Neural cell (in vitro differentiated cells): ENCODE results near the gene ZBP1. TPM values are rescaled to one million over a fixed set of nuclear protein-coding genes. Genes with fewer than 3 reads are reported as not detected.

ENCODE experiments used
- H2AFZ ChIP-seq: fragments of 200-600, 300-800 bp; sonication (generic), shearing (Covaris generic); 2 replicates; pipeline ENCODE4 v1.6.0; 2014; ENCODE audit warnings: low read depth, mild to moderate bottlenecking, antibody characterized with exemption, low read length, moderate library complexity
- H3F3A ChIP-seq: fragments of 200-600 bp; shearing (Covaris generic); 2 replicates; pipeline ENCODE4 v1.6.1; 2016; ENCODE audit warnings: mild to moderate bottlenecking, moderate library complexity, mixed read lengths, antibody characterized with exemption, low read length; ENCODE audit not compliant: insufficient read depth, poor library complexity, severe bottlenecking
- H3K27ac ChIP-seq: fragments of 200-600, 300-800 bp; sonication (generic), shearing (Covaris generic); 2 replicates; pipeline ENCODE4 v1.5.1; 2014; ENCODE audit warnings: mild to moderate bottlenecking, low read length, moderate library complexity
- H3K27me3 ChIP-seq: fragments of 300-800, 200-600 bp; sonication (generic), shearing (Covaris generic); 2 replicates; pipeline ENCODE4 v1.6.0; 2014; ENCODE audit warnings: mild to moderate bottlenecking, low read depth, low read length, moderate library complexity; ENCODE audit not compliant: insufficient read depth
- H3K36me3 ChIP-seq: fragments of 300-800, 200-600 bp; sonication (generic), shearing (Covaris generic); 2 replicates; pipeline ENCODE4 v1.5.1; 2014; ENCODE audit warnings: mild to moderate bottlenecking, antibody characterized with exemption, low read length, moderate library complexity; ENCODE audit not compliant: insufficient read depth
- H3K4me2 ChIP-seq: fragments of 300-800, 200-600 bp; sonication (generic), shearing (Covaris generic); 2 replicates; pipeline ENCODE4 v1.6.0; 2014; ENCODE audit warnings: mild to moderate bottlenecking, low read length
- H3K4me3 ChIP-seq: fragments of 300-800, 200-600 bp; sonication (generic), shearing (Covaris generic); 2 replicates; pipeline ENCODE4 v1.5.1; 2014; ENCODE audit warnings: mild to moderate bottlenecking, low read length, moderate library complexity
- H3K79me2 ChIP-seq: fragments of 200-600 bp; shearing (Covaris generic); replicated peaks from 2 replicates; pipeline ENCODE4 v1.6.0; 2014; ENCODE audit warnings: mild to moderate bottlenecking, low read length, moderate library complexity; ENCODE audit not compliant: insufficient read depth
- H3K9ac ChIP-seq: fragments of 300-800, 200-600 bp; sonication (generic), shearing (Covaris generic); 2 replicates; pipeline ENCODE4 v1.6.1; 2016; ENCODE audit warnings: mild to moderate bottlenecking, low read length, mixed read lengths
- H3K9me2 ChIP-seq: fragments of 200-600 bp; shearing (Covaris generic); 2 replicates; pipeline ENCODE4 v1.6.1; 2016; ENCODE audit warnings: mild to moderate bottlenecking, low read length, mixed read lengths; ENCODE audit not compliant: insufficient read depth
- H3K9me3 ChIP-seq: fragments of 200-600, 300-800 bp; sonication (generic), shearing (Covaris generic); 2 replicates; pipeline ENCODE4 v1.6.1; 2016; ENCODE audit warnings: mild to moderate bottlenecking, mixed run types, low read length, moderate library complexity, mixed read lengths
- H4K20me1 ChIP-seq: fragments of 200-600 bp; shearing (Covaris generic); 2 replicates; pipeline ENCODE4 v1.6.1; 2016; ENCODE audit warnings: mild to moderate bottlenecking, mixed run types; ENCODE audit not compliant: insufficient read depth
- EP300 ChIP-seq: fragments of 450-650 bp; conservative IDR thresholded peaks from 2 replicates; pipeline ENCODE4 v1.6.1; 2014; ENCODE audit warnings: antibody characterized with exemption, mild to moderate bottlenecking, moderate library complexity; ENCODE audit not compliant: poor library complexity, severe bottlenecking
- EZH2 ChIP-seq: fragments of 200-600, 300-800 bp; shearing (Covaris generic), sonication (generic); IDR thresholded peaks from 2 replicates; pipeline ENCODE4 v1.6.1; 2014; ENCODE audit warnings: antibody characterized with exemption, low read length, borderline replicate concordance, mild to moderate bottlenecking; ENCODE audit not compliant: insufficient read depth, poor library complexity, severe bottlenecking
- MXI1 ChIP-seq: fragments of 450-650 bp; conservative IDR thresholded peaks from 2 replicates; pipeline ENCODE4 v1.6.1; 2014; ENCODE audit warnings: antibody characterized with exemption, mild to moderate bottlenecking; ENCODE audit not compliant: poor library complexity, severe bottlenecking
- POLR2AphosphoS5 ChIP-seq: IDR thresholded peaks from 2 replicates; pipeline ENCODE4 v1.6.1; 2012
- RAD21 ChIP-seq: fragments of 450-650 bp; conservative IDR thresholded peaks from 2 replicates; pipeline ENCODE4 v1.6.1; 2014; ENCODE audit warnings: antibody characterized with exemption, mild to moderate bottlenecking, moderate library complexity
- SMC3 ChIP-seq: fragments of 450-650 bp; conservative IDR thresholded peaks from 2 replicates; pipeline ENCODE4 v1.6.1; 2014; ENCODE audit warnings: antibody characterized with exemption, mild to moderate bottlenecking, moderate library complexity; ENCODE audit not compliant: poor library complexity
- TAF1 ChIP-seq: IDR thresholded peaks from 2 replicates; pipeline ENCODE4 v1.6.1; 2012; ENCODE audit warnings: low read depth
- polyA plus RNA-seq: library from polyadenylated mRNA; depleted of rRNA; stranded (reverse); fragments of >200 nt; gene quantifications from 2 replicates; pipeline ENCODE4 v1.2.3, GENCODE V29; 2014
- TF ChIP-seq, protein P1 (sequence below): fragments of 450-650 bp; IDR thresholded peaks from 2 replicates; pipeline ENCODE4 v1.5.1; 2014; ENCODE audit warnings: antibody characterized with exemption, mild to moderate bottlenecking, moderate library complexity; ENCODE audit not compliant: poor library complexity, severe bottlenecking
- TF ChIP-seq, protein P2 (sequence below): IDR thresholded peaks from 2 replicates; pipeline ENCODE4 v1.6.1; 2012; ENCODE audit warnings: borderline replicate concordance

The ZBP1 gene
- polyA plus RNA-seq, 1 donor from 2014 or later: not detected

DNA sequence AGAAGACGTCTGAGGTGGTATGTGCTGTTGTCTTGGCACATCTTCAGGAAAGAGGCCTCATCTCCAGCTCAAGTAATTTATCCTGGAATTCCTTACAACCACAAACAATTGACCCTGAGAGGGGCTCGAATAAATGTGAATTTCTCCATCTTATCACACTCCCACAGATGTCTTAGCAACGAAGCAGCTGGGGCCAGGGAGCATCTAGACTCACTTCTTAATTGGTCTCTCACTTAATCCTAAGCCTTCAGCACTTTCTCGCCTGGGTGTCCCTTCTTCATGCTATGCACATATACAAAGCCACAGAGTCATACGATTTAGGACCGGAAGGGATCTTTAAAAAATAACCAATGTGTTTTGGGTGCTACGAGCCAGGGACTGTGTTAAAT lies 32.2 kb downstream of the ZBP1 start:
- no peaks in the 10 kb centered on the region for H3K27me3 ChIP-seq
- no peaks in the 10 kb centered on the region for H3K79me2 ChIP-seq
- H3K9ac ChIP-seq: no peak overlapping the region
- H3K4me3 ChIP-seq: no peak overlapping the region
- no peak overlapping the region for H3K27ac ChIP-seq
- no peaks in the 10 kb centered on the region for H3F3A ChIP-seq
- no peaks in the 10 kb centered on the region for H3K9me3 ChIP-seq
- no peak overlapping the region for H2AFZ ChIP-seq
- H3K36me3 ChIP-seq: no peaks in the 10 kb centered on the region
- H4K20me1 ChIP-seq: no peaks in the 10 kb centered on the region
- no peak overlapping the region for H3K4me2 ChIP-seq
- TF ChIP-seq RAD21 (no peak), POLR2AphosphoS5 (no peak), MXI1 (no peak), EZH2 (no peak), EP300 (no peak), SMC3 (no peak), TAF1 (no peak)
- TF ChIP-seq, protein P1, sequence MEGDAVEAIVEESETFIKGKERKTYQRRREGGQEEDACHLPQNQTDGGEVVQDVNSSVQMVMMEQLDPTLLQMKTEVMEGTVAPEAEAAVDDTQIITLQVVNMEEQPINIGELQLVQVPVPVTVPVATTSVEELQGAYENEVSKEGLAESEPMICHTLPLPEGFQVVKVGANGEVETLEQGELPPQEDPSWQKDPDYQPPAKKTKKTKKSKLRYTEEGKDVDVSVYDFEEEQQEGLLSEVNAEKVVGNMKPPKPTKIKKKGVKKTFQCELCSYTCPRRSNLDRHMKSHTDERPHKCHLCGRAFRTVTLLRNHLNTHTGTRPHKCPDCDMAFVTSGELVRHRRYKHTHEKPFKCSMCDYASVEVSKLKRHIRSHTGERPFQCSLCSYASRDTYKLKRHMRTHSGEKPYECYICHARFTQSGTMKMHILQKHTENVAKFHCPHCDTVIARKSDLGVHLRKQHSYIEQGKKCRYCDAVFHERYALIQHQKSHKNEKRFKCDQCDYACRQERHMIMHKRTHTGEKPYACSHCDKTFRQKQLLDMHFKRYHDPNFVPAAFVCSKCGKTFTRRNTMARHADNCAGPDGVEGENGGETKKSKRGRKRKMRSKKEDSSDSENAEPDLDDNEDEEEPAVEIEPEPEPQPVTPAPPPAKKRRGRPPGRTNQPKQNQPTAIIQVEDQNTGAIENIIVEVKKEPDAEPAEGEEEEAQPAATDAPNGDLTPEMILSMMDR: no peak
- TF ChIP-seq, protein P2, sequence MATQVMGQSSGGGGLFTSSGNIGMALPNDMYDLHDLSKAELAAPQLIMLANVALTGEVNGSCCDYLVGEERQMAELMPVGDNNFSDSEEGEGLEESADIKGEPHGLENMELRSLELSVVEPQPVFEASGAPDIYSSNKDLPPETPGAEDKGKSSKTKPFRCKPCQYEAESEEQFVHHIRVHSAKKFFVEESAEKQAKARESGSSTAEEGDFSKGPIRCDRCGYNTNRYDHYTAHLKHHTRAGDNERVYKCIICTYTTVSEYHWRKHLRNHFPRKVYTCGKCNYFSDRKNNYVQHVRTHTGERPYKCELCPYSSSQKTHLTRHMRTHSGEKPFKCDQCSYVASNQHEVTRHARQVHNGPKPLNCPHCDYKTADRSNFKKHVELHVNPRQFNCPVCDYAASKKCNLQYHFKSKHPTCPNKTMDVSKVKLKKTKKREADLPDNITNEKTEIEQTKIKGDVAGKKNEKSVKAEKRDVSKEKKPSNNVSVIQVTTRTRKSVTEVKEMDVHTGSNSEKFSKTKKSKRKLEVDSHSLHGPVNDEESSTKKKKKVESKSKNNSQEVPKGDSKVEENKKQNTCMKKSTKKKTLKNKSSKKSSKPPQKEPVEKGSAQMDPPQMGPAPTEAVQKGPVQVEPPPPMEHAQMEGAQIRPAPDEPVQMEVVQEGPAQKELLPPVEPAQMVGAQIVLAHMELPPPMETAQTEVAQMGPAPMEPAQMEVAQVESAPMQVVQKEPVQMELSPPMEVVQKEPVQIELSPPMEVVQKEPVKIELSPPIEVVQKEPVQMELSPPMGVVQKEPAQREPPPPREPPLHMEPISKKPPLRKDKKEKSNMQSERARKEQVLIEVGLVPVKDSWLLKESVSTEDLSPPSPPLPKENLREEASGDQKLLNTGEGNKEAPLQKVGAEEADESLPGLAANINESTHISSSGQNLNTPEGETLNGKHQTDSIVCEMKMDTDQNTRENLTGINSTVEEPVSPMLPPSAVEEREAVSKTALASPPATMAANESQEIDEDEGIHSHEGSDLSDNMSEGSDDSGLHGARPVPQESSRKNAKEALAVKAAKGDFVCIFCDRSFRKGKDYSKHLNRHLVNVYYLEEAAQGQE: no peak
- no peaks in the 10 kb centered on the region for H3K9me2 ChIP-seq

DNA sequence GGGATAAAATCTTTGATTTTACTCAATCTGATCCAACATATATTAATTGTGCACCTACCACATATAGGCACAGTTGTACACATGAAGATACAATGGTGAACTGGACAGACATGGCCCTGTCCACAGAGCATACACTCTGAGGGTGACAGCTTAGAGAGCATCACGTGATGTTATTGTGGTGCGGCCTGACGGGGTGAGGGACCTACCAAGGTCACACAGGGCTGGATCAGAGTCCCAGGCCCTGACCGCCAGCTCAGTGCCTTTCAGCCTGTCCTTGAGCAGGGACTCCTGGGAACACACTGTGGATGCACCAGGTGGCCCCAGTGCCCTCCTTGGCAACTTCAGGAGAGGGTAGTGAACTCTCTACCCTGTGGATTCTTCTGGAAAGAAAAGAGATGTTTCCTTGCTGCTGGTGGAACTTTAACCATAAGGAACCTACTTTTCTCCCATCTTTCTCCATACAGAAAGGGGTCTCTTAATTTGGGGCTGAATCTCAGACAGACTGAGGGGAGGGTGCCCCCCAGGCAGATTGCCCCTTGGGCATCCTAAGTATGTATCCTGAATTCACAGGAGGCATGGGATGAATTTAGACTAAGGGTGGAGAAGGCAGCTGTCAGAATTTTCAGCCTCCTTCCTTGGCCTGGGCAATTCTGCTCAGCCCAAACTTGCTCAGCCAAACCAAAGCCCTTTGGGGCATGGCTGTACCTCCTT lies 32.8 kb downstream of the ZBP1 start:
- no peak overlapping the region for H3K9ac ChIP-seq
- H3K9me3 ChIP-seq: no peaks in the 10 kb centered on the region
- H3K27me3 ChIP-seq: no peaks in the 10 kb centered on the region
- no peaks in the 10 kb centered on the region for H3K9me2 ChIP-seq
- H2AFZ ChIP-seq: no peak overlapping the region
- TF ChIP-seq, protein P2: no peak
- TF ChIP-seq, protein P1: no peak
- no peak for TF ChIP-seq MXI1
- TF ChIP-seq SMC3: no peak
- TF ChIP-seq POLR2AphosphoS5: no peak
- TF ChIP-seq EP300: no peak
- TF ChIP-seq RAD21: no peak
- no peak for TF ChIP-seq EZH2
- no peak for TF ChIP-seq TAF1
- no peak overlapping the region for H3K27ac ChIP-seq
- no peaks in the 10 kb centered on the region for H3K36me3 ChIP-seq
- no peak overlapping the region for H3K4me2 ChIP-seq
- no peaks in the 10 kb centered on the region for H3F3A ChIP-seq
- H3K4me3 ChIP-seq: no peak overlapping the region
- no peaks in the 10 kb centered on the region for H4K20me1 ChIP-seq
- H3K79me2 ChIP-seq: no peaks in the 10 kb centered on the region
